Epithelial cell of esophagus (primary cell): ENCODE results near the gene APP.

ENCODE experiments used
- DNase-seq: peaks from one replicate; pipeline ENCODE4 v3.0.0; 2010; ENCODE audit warnings: low read depth
- H3K4me3 ChIP-seq: 2 replicates; pipeline ENCODE4 v1.5.1; 2011; ENCODE audit warnings: mild to moderate bottlenecking, low read length, control low read depth
- CTCF ChIP-seq: IDR thresholded peaks from 2 replicates; pipeline ENCODE4 v1.5.1; 2011; ENCODE audit warnings: low read depth, mild to moderate bottlenecking, low read length, control low read depth, inconsistent platforms; ENCODE audit not compliant: insufficient read depth; ENCODE audit errors: missing control alignments

The APP gene

GRCh38 chr21:25955646-25956045, 214.9 kb downstream of the APP start:
- no peak overlapping the region for H3K4me3 ChIP-seq
- TF ChIP-seq CTCF = no peak
- no peak for DNase-seq

- no peak overlapping the region for H3K4me3 ChIP-seq
- no peak for TF ChIP-seq CTCF
These were observed 216.9 kb downstream of the APP start for GRCh38 chr21:25953659-25954058.

GRCh38 chr21:25953196-25953595, 217.4 kb downstream of the APP start:
- no peak for TF ChIP-seq CTCF
- DNase-seq = no peak
- no peak overlapping the region for H3K4me3 ChIP-seq

More at GRCh38 chr21:25953659-25954058, 216.9 kb downstream of the APP start:
- DNase-seq = no peak

GRCh38 chr21:25952306-25952705, 218.3 kb downstream of the APP start:
- no peak for TF ChIP-seq CTCF
- peak; percentile 42 for DNase-seq
- no peak overlapping the region for H3K4me3 ChIP-seq

- no peak for DNase-seq
- H3K4me3 ChIP-seq = no peak overlapping the region
- TF ChIP-seq CTCF = no peak
These were observed 220.9 kb downstream of the APP start for GRCh38 chr21:25949701-25950100.

GRCh38 chr21:25944672-25945213, 225.8 kb downstream of the APP start:
- DNase-seq = no peak
- no peak for TF ChIP-seq CTCF
- no peak overlapping the region for H3K4me3 ChIP-seq

- TF ChIP-seq CTCF = no peak
- no peak for DNase-seq
- H3K4me3 ChIP-seq = no peak overlapping the region
These were observed 226.5 kb downstream of the APP start for GRCh38 chr21:25944082-25944481.
